Prostate gland (tissue), 2 donors: ENCODE results near the gene EHBP1. TPM values are rescaled to one million over a fixed set of nuclear protein-coding genes. Genes with fewer than 3 reads are reported as not detected.

Source experiments
- DNase-seq: peaks from one replicate; pipeline ENCODE4 v3.0.0-alpha.2; 2019; ENCODE audit warnings: low spot score
- H3K27ac ChIP-seq, 2 donors: fragments of 200-600 bp; sonication (generic); 2 replicates each; pipeline ENCODE4 v1.5.1; 2017 to 2019
- H3K27me3 ChIP-seq: fragments of 200-600 bp; sonication (generic); replicated peaks from 2 replicates; pipeline ENCODE4 v1.5.1; 2019; ENCODE audit not compliant: insufficient read depth
- H3K36me3 ChIP-seq, 2 donors: fragments of 200-600 bp; sonication (generic); 1 replicate in 1 of 2; 2 replicates in 1 of 2; pipeline versions ENCODE4 v1.5.1 to v1.8.1; 2017 to 2019
- H3K4me1 ChIP-seq: fragments of 200-600 bp; sonication (generic); replicated peaks from 2 replicates; pipeline ENCODE4 v1.5.1; 2019
- H3K4me3 ChIP-seq, 2 donors: fragments of 200-600 bp; sonication (generic); 2 replicates each; pipeline ENCODE4 v1.5.1; 2017 to 2019
- H3K9me3 ChIP-seq: fragments of 200-600 bp; sonication (generic); 2 replicates; pipeline ENCODE4 v1.5.1; 2017
- CTCF ChIP-seq, 4 experiments: fragments of 200-600 bp in 2 of 4; fragments of 450-650 bp in 2 of 4; sonication (generic) in 2 of 4; IDR thresholded peaks; 1 replicate in 3 of 4; 2 replicates in 1 of 4; pipeline ENCODE4 v1.5.1; 2016 to 2019; ENCODE audit warnings: antibody characterized with exemption in 4 of 4, mild to moderate bottlenecking in 2 of 4, moderate library complexity in 2 of 4
- POLR2A ChIP-seq: fragments of 450-650 bp; IDR thresholded peaks from one replicate; pipeline ENCODE4 v1.6.1; 2016; ENCODE audit warnings: antibody characterized with exemption, mild to moderate bottlenecking
- POLR2AphosphoS5 ChIP-seq: sonication (generic); formaldehyde crosslinking; IDR thresholded peaks from one replicate; pipeline ENCODE4 v1.6.1; 2017; ENCODE audit warnings: antibody characterized with exemption
- WGBS: methylation state at CpG from one replicate; pipeline ENCODE4 v1.1.5; 2018; 5-methylcytosine and 5-hydroxymethylcytosine counted together
- intact Hi-C: fragments of 100-400 bp; cut with DNase I; formaldehyde crosslinking; loops from one replicate; pipeline ENCODE4 v1.14.2; 2022
- total RNA-seq, 2 donors: library from RNA; depleted of rRNA; stranded (reverse); fragments of >200 nt; gene quantifications; one replicate each; pipeline ENCODE4 v1.1.0, GENCODE V29; 2016

Gene EHBP1
- total RNA-seq, 2 donors from 2014 or later: 26.5 to 30.3 TPM

- Histone ChIP-seq H3K4me3 (no peak overlapping the region), H3K9me3 (no peaks in the 10 kb centered on the region), H3K36me3 (no peaks in the 10 kb centered on the region), H3K4me1 (no peaks in the 10 kb centered on the region), H3K27ac (no peak overlapping the region), H3K27me3 (no peaks in the 10 kb centered on the region)
- intact Hi-C loops: no loop called here
- 57% methylated on average over 6 of the region's 6 CpGs for WGBS
- TF ChIP-seq POLR2AphosphoS5 (no peak), CTCF (IDR thresholded peaks at IDR 0.05) (no peak), POLR2A (no peak)
- no peak for DNase-seq
These were observed 151.8 kb downstream of the EHBP1 start for GRCh38 chr2:62857139-62857931.

- Histone ChIP-seq H3K27ac (no peak overlapping the region), H3K4me1 (no peaks in the 10 kb centered on the region), H3K9me3 (no peaks in the 10 kb centered on the region), H3K36me3 (no peaks in the 10 kb centered on the region), H3K4me3 (no peak overlapping the region), H3K27me3 (no peaks in the 10 kb centered on the region)
- intact Hi-C loops: no loop called here
- TF ChIP-seq POLR2AphosphoS5 (no peak), CTCF (IDR thresholded peaks at IDR 0.05) (no peak), POLR2A (no peak)
- WGBS: 58% methylated on average over 2 of the region's 2 CpGs
- DNase-seq: no peak
These were observed 152.8 kb downstream of the EHBP1 start for GRCh38 chr2:62858231-62858832.

GRCh38 chr2:62868947-62869346, 163.4 kb downstream of the EHBP1 start:
- TF ChIP-seq POLR2A: no peak
- no peak for TF ChIP-seq CTCF (IDR thresholded peaks at IDR 0.05)
- no peak for TF ChIP-seq POLR2AphosphoS5
- no peak overlapping the region for H3K4me3 ChIP-seq
- H3K9me3 ChIP-seq: no peaks in the 10 kb centered on the region
- DNase-seq: no peak
- no peaks in the 10 kb centered on the region for H3K27me3 ChIP-seq
- no peak overlapping the region for H3K27ac ChIP-seq
- intact Hi-C loops: no loop called here
- H3K36me3 ChIP-seq: no peaks in the 10 kb centered on the region
- H3K4me1 ChIP-seq: no peaks in the 10 kb centered on the region
- WGBS: 86% methylated on average over 3 of the region's 3 CpGs

GRCh38 chr2:62870966-62871365, 165.5 kb downstream of the EHBP1 start:
- intact Hi-C loops: no loop called here
- Histone ChIP-seq H3K9me3 (no peaks in the 10 kb centered on the region), H3K27ac (no peak overlapping the region), H3K27me3 (no peaks in the 10 kb centered on the region), H3K4me1 (no peaks in the 10 kb centered on the region), H3K4me3 (no peak overlapping the region), H3K36me3 (no peaks in the 10 kb centered on the region)
- no peak for TF ChIP-seq POLR2AphosphoS5
- WGBS: 64% methylated on average over 1 of the region's 1 CpG
- no peak for DNase-seq

- no peaks in the 10 kb centered on the region for H3K27me3 ChIP-seq
- H3K9me3 ChIP-seq: no peaks in the 10 kb centered on the region
- intact Hi-C loops: no loop called here
- DNase-seq: no peak
- H3K36me3 ChIP-seq: no peaks in the 10 kb centered on the region
- TF ChIP-seq POLR2A (no peak), CTCF (IDR thresholded peaks at IDR 0.05) (no peak), POLR2AphosphoS5 (no peak)
- 80% methylated on average over 1 of the region's 1 CpG for WGBS
- H3K4me3 ChIP-seq: no peak overlapping the region
- H3K27ac ChIP-seq: no peak overlapping the region
- no peaks in the 10 kb centered on the region for H3K4me1 ChIP-seq
These were observed 166.0 kb downstream of the EHBP1 start for GRCh38 chr2:62871506-62871905.
